NCI-H128 (cell line): Measurements from ENCODE around the gene ATP2B3.

Source experiments
- DNase-seq: peaks from one replicate; lab custom pipeline; 2025; ENCODE audit not compliant: unreplicated experiment; lab: John Stamatoyannopoulos, UW

Gene ATP2B3

GRCh38 chrX:153631907-153632594, 114.6 kb downstream of the ATP2B3 start:
- no peak for DNase-seq
